ENCODE data around the gene DIPK2A. TPM values are rescaled to one million over a fixed set of nuclear protein-coding genes. Genes with fewer than 3 reads are reported as not detected.

Gene DIPK2A, protein sequence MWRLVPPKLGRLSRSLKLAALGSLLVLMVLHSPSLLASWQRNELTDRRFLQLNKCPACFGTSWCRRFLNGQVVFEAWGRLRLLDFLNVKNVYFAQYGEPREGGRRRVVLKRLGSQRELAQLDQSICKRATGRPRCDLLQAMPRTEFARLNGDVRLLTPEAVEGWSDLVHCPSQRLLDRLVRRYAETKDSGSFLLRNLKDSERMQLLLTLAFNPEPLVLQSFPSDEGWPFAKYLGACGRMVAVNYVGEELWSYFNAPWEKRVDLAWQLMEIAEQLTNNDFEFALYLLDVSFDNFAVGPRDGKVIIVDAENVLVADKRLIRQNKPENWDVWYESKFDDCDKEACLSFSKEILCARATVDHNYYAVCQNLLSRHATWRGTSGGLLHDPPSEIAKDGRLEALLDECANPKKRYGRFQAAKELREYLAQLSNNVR
- polyA plus RNA-seq (2012; ENCODE audit: insufficient read depth, insufficient read length, low read depth): 0.42 TPM

GRCh38 chr3:143971359-143972154 lies at the start of gene DIPK2A:
Gene DIPK2A (plus strand): TSS chr3:143971823. CDS start chr3:143972333, 510 bp downstream.
- peaks cover 44% of the 10 kb centered on the region for H3K27me3 ChIP-seq
- no peaks in the 10 kb centered on the region for H3K4me1 ChIP-seq
- DNase-seq: peak; percentile 92
- TF ChIP-seq, protein P1, sequence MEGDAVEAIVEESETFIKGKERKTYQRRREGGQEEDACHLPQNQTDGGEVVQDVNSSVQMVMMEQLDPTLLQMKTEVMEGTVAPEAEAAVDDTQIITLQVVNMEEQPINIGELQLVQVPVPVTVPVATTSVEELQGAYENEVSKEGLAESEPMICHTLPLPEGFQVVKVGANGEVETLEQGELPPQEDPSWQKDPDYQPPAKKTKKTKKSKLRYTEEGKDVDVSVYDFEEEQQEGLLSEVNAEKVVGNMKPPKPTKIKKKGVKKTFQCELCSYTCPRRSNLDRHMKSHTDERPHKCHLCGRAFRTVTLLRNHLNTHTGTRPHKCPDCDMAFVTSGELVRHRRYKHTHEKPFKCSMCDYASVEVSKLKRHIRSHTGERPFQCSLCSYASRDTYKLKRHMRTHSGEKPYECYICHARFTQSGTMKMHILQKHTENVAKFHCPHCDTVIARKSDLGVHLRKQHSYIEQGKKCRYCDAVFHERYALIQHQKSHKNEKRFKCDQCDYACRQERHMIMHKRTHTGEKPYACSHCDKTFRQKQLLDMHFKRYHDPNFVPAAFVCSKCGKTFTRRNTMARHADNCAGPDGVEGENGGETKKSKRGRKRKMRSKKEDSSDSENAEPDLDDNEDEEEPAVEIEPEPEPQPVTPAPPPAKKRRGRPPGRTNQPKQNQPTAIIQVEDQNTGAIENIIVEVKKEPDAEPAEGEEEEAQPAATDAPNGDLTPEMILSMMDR (IDR thresholded peaks at IDR 0.05; ENCODE audit: low read depth, low read length): no peak
- peak within 1 kb of the TSS; percentile 72 for H3K4me3 ChIP-seq (ENCODE audit: low read depth, low read length)
- H3K36me3 ChIP-seq: no peaks in the 10 kb centered on the region
- no peaks in the 10 kb centered on the region for H3K9me3 ChIP-seq

DNA sequence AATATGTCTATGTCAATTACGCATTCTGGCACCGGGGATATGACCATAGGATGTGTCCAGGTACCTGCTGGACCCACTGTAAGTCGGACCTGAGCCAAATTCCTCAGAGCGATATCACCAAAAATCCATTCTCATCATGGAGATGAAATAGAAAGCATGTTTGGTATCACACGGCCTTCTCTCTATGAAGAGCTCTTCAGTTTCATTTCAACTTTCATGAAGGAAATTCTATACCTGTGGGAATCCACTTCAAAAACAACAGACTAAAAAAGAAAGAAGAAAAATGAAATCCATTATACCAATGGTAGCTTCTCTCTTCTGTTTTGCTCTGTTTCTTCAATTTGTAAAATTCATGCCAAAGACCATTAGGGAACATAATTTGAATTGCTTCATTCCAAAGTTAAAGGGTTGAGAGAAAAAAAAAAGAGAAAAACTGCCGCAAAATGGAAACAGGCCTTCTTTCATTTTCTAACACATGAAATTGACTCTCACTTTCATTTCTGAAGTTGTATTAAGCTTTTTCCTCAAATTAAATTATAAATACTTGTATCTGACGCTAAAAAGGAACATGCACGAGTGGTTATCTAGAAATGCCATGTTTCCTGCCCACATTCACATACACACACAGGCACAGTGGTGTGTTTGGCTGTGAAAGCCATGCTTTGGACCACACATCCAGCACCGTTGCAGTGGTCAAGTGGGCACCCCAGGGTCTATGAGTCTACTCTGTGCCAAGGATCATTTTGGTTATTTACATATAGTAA lies 46.9 kb upstream of the DIPK2A start:
- no peak for DNase-seq
- TF ChIP-seq, protein P1 (IDR thresholded peaks at IDR 0.05; ENCODE audit: low read depth, low read length): no peak
- Histone ChIP-seq H3K4me3 (ENCODE audit: low read depth, low read length) (no peak overlapping the region), H3K9me3 (no peaks in the 10 kb centered on the region), H3K36me3 (no peaks in the 10 kb centered on the region), H3K27me3 (no peaks in the 10 kb centered on the region), H3K4me1 (no peaks in the 10 kb centered on the region)

GRCh38 chr3:143928056-143928455 lies 43.6 kb upstream of the DIPK2A start:
- H3K4me1 ChIP-seq: no peaks in the 10 kb centered on the region
- no peaks in the 10 kb centered on the region for H3K36me3 ChIP-seq
- no peaks in the 10 kb centered on the region for H3K9me3 ChIP-seq
- DNase-seq: no peak
- H3K27me3 ChIP-seq: no peaks in the 10 kb centered on the region
- no peak overlapping the region for H3K4me3 ChIP-seq (ENCODE audit: low read depth, low read length)
- TF ChIP-seq, protein P1 (IDR thresholded peaks at IDR 0.05; ENCODE audit: low read depth, low read length): no peak

DNA sequence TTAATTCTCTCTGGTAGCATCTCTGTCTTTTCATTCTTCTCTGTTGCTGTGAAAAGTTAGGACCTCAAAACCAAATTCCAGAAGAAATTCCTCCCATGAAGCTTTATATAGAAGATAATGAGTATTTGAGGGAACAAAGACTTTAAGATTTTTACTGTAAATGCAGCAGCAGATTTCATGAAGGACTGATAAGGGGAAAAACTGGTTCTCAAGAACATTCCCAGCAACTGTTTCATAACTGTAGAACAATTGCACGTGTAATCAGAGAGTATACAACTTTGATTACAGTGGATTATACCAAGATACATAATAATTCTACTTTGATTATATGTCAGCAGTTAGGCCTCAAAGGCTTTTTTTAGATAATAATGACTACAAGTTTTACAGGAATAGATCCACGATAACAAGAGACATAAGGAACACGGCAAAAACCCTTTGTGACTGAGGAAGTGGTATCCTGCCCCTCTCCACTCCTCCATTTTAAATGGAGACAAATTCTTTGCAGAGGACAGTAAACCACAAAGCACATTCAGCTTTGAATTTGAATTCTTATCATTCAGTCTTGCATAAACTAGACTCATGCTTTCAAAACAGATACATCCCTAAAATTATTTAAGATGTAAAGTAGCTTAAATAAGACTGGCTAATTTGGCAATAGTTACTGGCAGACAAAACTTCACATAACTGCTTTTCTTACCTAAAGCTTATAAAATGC lies 42.9 kb upstream of the DIPK2A start:
- no peak overlapping the region for H3K4me3 ChIP-seq (ENCODE audit: low read depth, low read length)
- DNase-seq: no peak
- no peaks in the 10 kb centered on the region for H3K27me3 ChIP-seq
- no peaks in the 10 kb centered on the region for H3K9me3 ChIP-seq
- no peaks in the 10 kb centered on the region for H3K36me3 ChIP-seq
- H3K4me1 ChIP-seq: no peaks in the 10 kb centered on the region
- TF ChIP-seq, protein P1 (IDR thresholded peaks at IDR 0.05; ENCODE audit: low read depth, low read length): no peak

GRCh38 chr3:143934791-143935190 lies 36.8 kb upstream of the DIPK2A start:
- H3K36me3 ChIP-seq: no peaks in the 10 kb centered on the region
- 0 out of 2 replicates have a peak, but pooled peaks cover 3% of the 10 kb centered on the region for H3K27me3 ChIP-seq
- H3K4me1 ChIP-seq: no peaks in the 10 kb centered on the region
- no peak overlapping the region for H3K4me3 ChIP-seq (ENCODE audit: low read depth, low read length)
- H3K9me3 ChIP-seq: no peaks in the 10 kb centered on the region
- TF ChIP-seq, protein P1 (IDR thresholded peaks at IDR 0.05; ENCODE audit: low read depth, low read length): no peak
- no peak for DNase-seq
